ENCODE measurements around the gene KRTAP4-4.

Gene KRTAP4-4

DNA sequence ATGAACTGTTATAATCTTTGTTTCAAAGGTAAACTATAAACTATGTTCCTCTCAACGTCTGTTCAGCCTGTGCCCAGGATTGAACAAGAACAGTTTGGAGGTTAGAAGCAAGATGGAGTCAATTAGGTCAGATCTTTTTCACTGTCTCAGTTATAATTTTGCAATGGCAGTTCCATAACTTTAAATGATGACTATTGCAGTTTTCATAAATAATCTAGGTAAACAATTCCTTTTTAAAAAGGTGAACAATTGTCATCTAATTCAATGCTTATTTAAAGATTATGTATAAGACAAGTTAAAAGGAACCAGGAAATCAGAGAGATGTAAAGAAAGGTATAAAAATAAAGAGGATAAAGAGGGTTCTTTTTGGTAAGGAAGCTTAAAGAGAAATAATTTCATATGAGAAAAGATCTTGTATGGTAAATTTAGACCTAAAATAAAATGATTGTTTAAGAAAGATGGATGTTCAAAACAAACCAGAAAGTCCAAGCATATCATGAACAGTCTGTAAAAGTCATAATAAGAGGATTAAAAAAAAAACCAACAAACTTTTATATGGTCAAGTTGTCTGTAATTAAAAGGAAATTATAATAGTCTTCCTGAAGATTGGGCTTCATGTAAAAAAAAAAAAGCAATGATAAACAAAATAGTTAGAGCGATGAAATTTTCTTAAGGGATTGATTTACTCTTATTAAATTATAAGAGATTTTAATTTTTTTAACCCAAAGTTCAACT lies 49.2 kb downstream of the KRTAP4-4 start:
- DNase-seq (ENCODE audit: low spot score), result no peak

All from hepatic stellate cell (primary cell).